Measurements from ENCODE around the gene NCOR2. TPM values are rescaled to one million over a fixed set of nuclear protein-coding genes. Genes with fewer than 3 reads are reported as not detected.

Gene NCOR2
- total RNA-seq, 1 experiment from 2014 or later = 153 TPM

GRCh38 chr12:124590447-124590846 is 23.0 kb upstream of the NCOR2 start (continued):
- no peak for TF ChIP-seq CTCF (IDR thresholded peaks at IDR 0.05 in 2 of 3, conservative IDR thresholded peaks at IDR 0.05 in 1 of 3; ENCODE audit: borderline replicate concordance in 1 of 3, insufficient read depth in 1 of 3, low read depth in 2 of 3, low read length in 2 of 3)

- intact Hi-C loops (cut with micrococcal nuclease) = no loop called here
- no peak for DNase-seq (ENCODE audit: low read depth, low spot score)
- Histone ChIP-seq H3K27me3 (ENCODE audit: insufficient read depth, low read length) (no peaks in the 10 kb centered on the region), H3K9me3 (ENCODE audit: control insufficient read depth in 1 of 2, insufficient read depth in 1 of 2, low read depth in 1 of 2, low read length in 2 of 2) (no peaks in the 10 kb centered on the region), H3K27ac (ENCODE audit: low read depth, low read length) (no peak overlapping the region), H2AFZ (ENCODE audit: low read depth, low read length, poor library complexity, severe bottlenecking) (peak overlapping the region; percentile 98), H3K9me2 (ENCODE audit: insufficient read depth) (no peaks in the 10 kb centered on the region), H3K4me3 (replicated peaks in 1 of 2; ENCODE audit: low read depth in 1 of 2, low read length in 2 of 2) (peak overlapping the region in 1 of 2 experiments; percentile 29; a peak in 1 of 4 replicates), H3K36me3 (ENCODE audit: control insufficient read depth in 1 of 2, insufficient read depth in 2 of 2, low read length in 2 of 2) (no peaks in the 10 kb centered on the region), H3K9ac (ENCODE audit: low read length) (peak overlapping the region; percentile 45), H3K79me2 (ENCODE audit: insufficient read depth, low read length) (no peaks in the 10 kb centered on the region), H3K4me1 (ENCODE audit: control insufficient read depth in 1 of 2, insufficient read depth in 2 of 2, low read length in 2 of 2) (peaks cover 19 to 38% of the 10 kb centered on the region in 2 experiments), H4K20me1 (ENCODE audit: insufficient read depth) (no peaks in the 10 kb centered on the region), H3K4me2 (ENCODE audit: low read length) (peak overlapping the region; percentile 76)
- TF ChIP-seq FOSL1 (IDR thresholded peaks at IDR 0.05; ENCODE audit: low read depth) = peak; percentile 65
- no peak for TF ChIP-seq ZNF274 (IDR thresholded peaks at IDR 0.05; ENCODE audit: low read depth, low read length)
- TF ChIP-seq SP1 (IDR thresholded peaks at IDR 0.05; ENCODE audit: low read depth) = peak; percentile 51; the same call in 1 of the 2 replicates
- TF ChIP-seq TCF7L2 (IDR thresholded peaks at IDR 0.05; ENCODE audit: borderline replicate concordance, extremely low read depth, insufficient read depth, insufficient read length) = peak; percentile 71
- TF ChIP-seq RAD21 (IDR thresholded peaks at IDR 0.05; ENCODE audit: low read depth) = no peak
- TF ChIP-seq JUND (IDR thresholded peaks at IDR 0.05) = peak; percentile 55
- peak; percentile 59 for TF ChIP-seq MAX (IDR thresholded peaks at IDR 0.05)
- TF ChIP-seq CEBPB (IDR thresholded peaks at IDR 0.05; ENCODE audit: low read depth) = no peak
- no peak for TF ChIP-seq SRF (IDR thresholded peaks at IDR 0.05; ENCODE audit: low read depth)
- ChIA-PET POLR2A (no interaction called here), CTCF (no interaction called here), RAD21 (ENCODE audit: low non-redundant PET in 1 of 2, low total read pairs in 2 of 2, uncharacterized antibody in 2 of 2, unreplicated experiment in 2 of 2) (no interaction called here)
- no TSS peak for BruUV-seq (replicated peaks)
- peak; percentile 48 for ATAC-seq
These were observed 21.4 kb upstream of the NCOR2 start for GRCh38 chr12:124588751-124589267.

Measured in HCT116 (cell line).